ENCODE measurements around the gene DPF3.

- TF ChIP-seq SP1 (IDR thresholded peaks at IDR 0.05) (no peak), SUZ12 (IDR thresholded peaks at IDR 0.05) (no peak), HDGF (IDR thresholded peaks at IDR 0.05; ENCODE audit: borderline replicate concordance) (no peak), TARDBP (IDR thresholded peaks at IDR 0.05) (no peak), FOXK2 (IDR thresholded peaks at IDR 0.05) (no peak), LEF1 (IDR thresholded peaks at IDR 0.05; ENCODE audit: borderline replicate concordance) (no peak), FOXM1 (IDR thresholded peaks at IDR 0.05; ENCODE audit: borderline replicate concordance) (no peak), L3MBTL2 (conservative IDR thresholded peaks at IDR 0.05) (no peak), ELF4 (IDR thresholded peaks at IDR 0.05) (no peak), FOXA1 (IDR thresholded peaks at IDR 0.05) (no peak)
Measured at GRCh38 chr14:72901361-72901760, 7.5 kb upstream of the DPF3 start.

Data from HEK293T (cell line).